ENCODE measurements around the gene KRTAP4-4. TPM values are rescaled to one million over a fixed set of nuclear protein-coding genes. Genes with fewer than 3 reads are reported as not detected.

The KRTAP4-4 gene
- total and polyA plus RNA-seq, 10 of the 15 experiments (the other 5 are each of a cell fraction or from before 2014, with no cell fraction given): not detected

DNA sequence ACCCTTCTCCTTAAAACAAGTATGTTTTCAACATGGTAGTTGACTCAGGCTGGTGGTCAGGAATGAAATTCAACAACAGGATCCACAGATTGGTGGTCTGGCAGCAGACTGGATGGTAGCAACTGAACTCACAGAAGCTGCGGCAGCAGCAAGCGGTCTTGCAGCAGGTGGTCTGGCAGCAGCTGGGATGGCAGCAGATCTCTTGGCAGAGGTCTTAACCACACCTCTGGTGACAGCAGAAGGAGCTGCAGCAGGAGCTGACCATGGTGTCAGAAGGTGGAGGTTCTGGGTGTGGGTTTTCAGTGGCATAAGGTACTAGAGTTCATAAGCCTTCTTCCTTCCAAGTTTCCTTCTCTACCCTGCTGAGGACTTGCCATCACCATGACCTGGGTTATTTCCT is 26.3 kb upstream of the KRTAP4-4 start:
- FAIRE-seq: no peak

More for the DNA sequence above, 26.3 kb upstream of the KRTAP4-4 start:
- H3K4me1 ChIP-seq (ENCODE audit: control insufficient read depth, insufficient read depth, low read length): no peaks in the 10 kb centered on the region
- POLR2A ChIA-PET: no interaction called here
- no peaks in the 10 kb centered on the region for H3K79me2 ChIP-seq (ENCODE audit: control insufficient read depth, insufficient read depth, low read length)
- intact Hi-C loops (cut with micrococcal nuclease; ENCODE audit: unreplicated experiment) (no loop called here), in situ Hi-C loops (cut with MboI) (loop anchor here (10.0 kb wide), 1 partner anchor 58 kb away; the partner anchor contains the start of gene KRTAP9-4)
- CTCF ChIA-PET: no interaction called here
- TF ChIP-seq RUNX3 (IDR thresholded peaks at IDR 0.05; ENCODE audit: low read length) (no peak), ZBTB4 (CRISPR knock-in tag; IDR thresholded peaks at IDR 0.05) (no peak), FOXK2 (IDR thresholded peaks at IDR 0.05) (no peak), E4F1 (IDR thresholded peaks at IDR 0.05; ENCODE audit: borderline replicate concordance, partially characterized antibody) (no peak), CEBPB (IDR thresholded peaks at IDR 0.05; ENCODE audit: borderline replicate concordance in 1 of 2, low read depth in 2 of 2, low read length in 2 of 2) (no peak)
- H3K27ac ChIP-seq (ENCODE audit: control insufficient read depth, insufficient read depth): no peak overlapping the region
- H4K20me1 ChIP-seq (ENCODE audit: control insufficient read depth, insufficient read depth): no peaks in the 10 kb centered on the region
- no peak overlapping the region for H2AFZ ChIP-seq (ENCODE audit: control insufficient read depth, low read depth, low read length)
- no peak overlapping the region for H3K4me2 ChIP-seq (ENCODE audit: control insufficient read depth, insufficient read depth)
- SMC1A ChIA-PET (ENCODE audit: uncharacterized antibody, unreplicated experiment): no interaction called here
- H3K9me3 ChIP-seq (replicated peaks; ENCODE audit: control insufficient read depth, insufficient read depth, low read length): no peaks in the 10 kb centered on the region
- no TSS peak for BruUV-seq (replicated peaks)
- ATAC-seq: no peak
- H3K27me3 ChIP-seq (replicated peaks in 1 of 2; ENCODE audit: control insufficient read depth in 2 of 2, insufficient read depth in 2 of 2, low read length in 1 of 2): no peaks in the 10 kb centered on the region
- no peak for DNase-seq (ENCODE audit: low read depth, low spot score)
- no peaks in the 10 kb centered on the region for H3K36me3 ChIP-seq (ENCODE audit: control insufficient read depth in 2 of 2, insufficient read depth in 2 of 2, low read length in 1 of 2)
- RAD21 ChIA-PET (ENCODE audit: unreplicated experiment): interaction anchor here (1.0 kb wide), 1 partner anchor 476 kb away, joined by 4 read pairs; no protein-coding TSS in a partner anchor
- H3K9ac ChIP-seq (ENCODE audit: control insufficient read depth, insufficient read depth, low read length): no peak overlapping the region
- 83% methylated on average over 2 of the region's 2 CpGs for WGBS (ENCODE audit: insufficient coverage, insufficient replicate concordance, low lambda C conversion rate, missing lambda C conversion rate)
- no peak overlapping the region for H3K4me3 ChIP-seq
